ENCODE results near the gene SEPTIN1.

SEPTIN1 gene

GRCh38 chr16:30382111-30382881 lies at the start of gene SEPTIN1:
SEPTIN1 (minus strand) TSS chr16:30382561; CDS start chr16:30382542, 19 bp downstream.
- DNase-seq = no peak

GRCh38 chr16:30430428-30430970 lies 48.1 kb upstream of the SEPTIN1 start:
- DNase-seq = no peak

- peak; percentile 100 for DNase-seq
These were observed 47.5 kb upstream of the SEPTIN1 start, which contains the start of gene DCTPP1 for GRCh38 chr16:30429678-30430427. DCTPP1 (minus strand) TSS chr16:30430030; CDS start chr16:30429980, 50 bp downstream.

GRCh38 chr16:30429418-30429677 lies 47.0 kb upstream of the SEPTIN1 start:
- DNase-seq = no peak

- DNase-seq = no peak
These were observed 45.7 kb upstream of the SEPTIN1 start for GRCh38 chr16:30428055-30428454.

- DNase-seq = no peak
These were observed 38.6 kb upstream of the SEPTIN1 start for GRCh38 chr16:30421010-30421409.

GRCh38 chr16:30418350-30419181 lies 36.2 kb upstream of the SEPTIN1 start:
- DNase-seq = no peak

- DNase-seq = peak; percentile 85 to 90
These were observed 35.4 kb upstream of the SEPTIN1 start for GRCh38 chr16:30417529-30418349.

GRCh38 chr16:30416624-30417528 lies 34.5 kb upstream of the SEPTIN1 start:
- no peak for DNase-seq

- no peak for DNase-seq
These were observed 33.8 kb upstream of the SEPTIN1 start for GRCh38 chr16:30416047-30416603.

GRCh38 chr16:30414159-30414558 lies 31.8 kb upstream of the SEPTIN1 start:
- DNase-seq = no peak

- DNase-seq = no peak
These were observed 30.9 kb upstream of the SEPTIN1 start for GRCh38 chr16:30413112-30413806.

GRCh38 chr16:30409125-30410060 lies 27.0 kb upstream of the SEPTIN1 start:
- peak; percentile 78 to 93 for DNase-seq

GRCh38 chr16:30407804-30408534 lies 25.6 kb upstream of the SEPTIN1 start:
- DNase-seq = no peak

GRCh38 chr16:30407102-30407803 lies 24.9 kb upstream of the SEPTIN1 start, which contains the start of gene ZNF771:
ZNF771 (plus strand) TSS chr16:30407606; CDS start chr16:30408054, 448 bp downstream.
- peak; percentile 79 to 87 for DNase-seq

GRCh38 chr16:30406795-30407101 lies 24.4 kb upstream of the SEPTIN1 start:
- no peak for DNase-seq

- no peak for DNase-seq
These were observed 19.5 kb upstream of the SEPTIN1 start for GRCh38 chr16:30401768-30402425.
